ENCODE measurements around the gene COX8A. TPM values are rescaled to one million over a fixed set of nuclear protein-coding genes. Genes with fewer than 3 reads are reported as not detected.
"Not testable (repeated sequence)": the region's sequence is repeated elsewhere in the genome, so short reads cannot be mapped to it uniquely, and the experiment has no call there.

COX8A gene
- total RNA-seq, 1 experiment from 2014 or later: 875 TPM

DNA sequence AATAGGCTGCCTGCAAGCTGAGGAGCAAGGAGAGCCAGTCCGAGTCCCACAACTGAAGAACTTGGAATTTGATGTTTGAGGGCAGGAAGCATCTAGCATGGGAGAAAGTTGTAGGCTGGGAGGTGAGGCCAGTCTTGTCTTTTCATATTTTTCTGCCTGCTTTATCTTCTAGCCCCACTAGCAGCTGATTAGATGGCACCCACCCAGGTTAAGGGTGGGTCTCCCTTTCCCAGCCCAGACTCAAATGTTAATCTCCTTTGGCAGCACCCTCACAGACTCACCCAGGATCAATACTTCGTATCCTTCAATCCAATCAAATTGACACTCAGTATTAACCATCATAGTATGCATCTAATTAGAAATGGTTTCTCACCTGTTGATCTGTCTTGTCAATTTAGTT lies 5.0 kb upstream of the COX8A start:
- no peak for DNase-seq (ENCODE audit: low read depth)

DNA sequence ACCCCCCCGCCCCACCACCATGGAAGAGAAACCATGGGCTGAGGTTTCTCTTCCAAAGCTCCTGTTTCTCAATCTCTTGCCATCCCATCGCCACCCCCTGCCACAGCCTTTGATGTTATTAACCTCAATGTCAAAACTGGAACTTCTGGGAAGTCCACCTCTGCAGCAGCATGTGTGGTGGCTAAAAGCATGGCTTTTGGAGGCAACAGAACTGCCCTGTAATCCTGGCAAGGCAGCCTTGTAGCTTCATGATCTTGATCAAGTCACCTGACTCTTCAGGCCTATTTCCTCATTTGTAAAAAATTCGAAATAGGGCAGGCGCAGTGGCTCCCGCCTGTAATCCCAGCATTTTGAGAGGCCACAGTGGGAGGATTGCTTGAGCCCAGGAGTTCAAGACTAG lies 3.5 kb upstream of the COX8A start:
- no peak for DNase-seq (ENCODE audit: low read depth)

DNA sequence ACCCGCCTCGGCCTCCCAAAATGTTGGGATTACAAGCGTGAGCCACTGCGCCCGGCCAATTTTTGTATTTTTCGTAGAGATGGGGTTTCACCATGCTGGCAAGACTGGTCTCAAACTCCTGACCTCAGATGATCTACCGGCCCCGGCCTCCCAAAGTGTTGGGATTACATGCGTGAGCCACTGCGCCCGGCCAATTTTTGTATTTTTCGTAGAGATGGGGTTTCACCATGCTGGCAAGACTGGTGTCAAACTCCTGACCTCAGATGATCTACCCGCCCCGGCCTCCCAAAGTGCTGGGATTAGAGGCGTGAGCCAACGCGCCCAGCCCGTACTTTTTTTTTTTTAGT lies 535 bp upstream of the COX8A start:
- DNase-seq (ENCODE audit: low read depth): not testable (repeated sequence)

DNA sequence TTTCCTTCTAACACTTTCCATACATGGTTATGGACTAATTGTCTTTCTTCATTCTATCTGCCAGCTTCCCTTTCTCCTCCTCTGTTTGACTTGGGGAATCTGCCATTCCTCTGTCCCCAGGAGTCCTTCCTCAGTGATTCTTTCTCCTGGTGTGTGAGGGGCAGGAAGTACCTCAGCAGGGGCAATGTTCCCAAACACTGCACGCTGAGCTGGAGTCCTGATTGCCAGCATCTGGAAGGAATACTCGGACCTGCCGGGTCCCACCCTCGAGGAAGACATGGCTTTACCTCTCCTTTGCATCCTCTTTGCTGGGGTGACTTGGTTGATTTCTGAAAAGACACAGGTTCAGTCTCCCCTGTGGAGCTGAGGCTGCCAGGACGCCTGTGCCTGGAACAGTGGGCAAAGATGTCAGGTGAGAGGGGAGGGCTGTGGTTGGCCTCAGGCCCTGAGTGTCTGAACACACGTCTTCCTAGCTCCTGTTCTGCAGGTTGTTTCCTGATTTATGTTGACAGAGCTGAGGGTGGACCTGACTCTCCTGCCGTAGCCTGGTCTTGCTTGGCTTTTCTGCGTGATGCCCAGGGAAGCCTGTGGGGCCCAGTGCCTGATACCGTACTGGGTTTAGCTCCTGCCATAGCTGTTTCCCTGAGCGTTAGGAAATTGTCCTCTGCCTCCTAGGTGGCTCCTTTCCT lies 4.3 kb downstream of the COX8A start:
- DNase-seq (ENCODE audit: low read depth): no peak

DNA sequence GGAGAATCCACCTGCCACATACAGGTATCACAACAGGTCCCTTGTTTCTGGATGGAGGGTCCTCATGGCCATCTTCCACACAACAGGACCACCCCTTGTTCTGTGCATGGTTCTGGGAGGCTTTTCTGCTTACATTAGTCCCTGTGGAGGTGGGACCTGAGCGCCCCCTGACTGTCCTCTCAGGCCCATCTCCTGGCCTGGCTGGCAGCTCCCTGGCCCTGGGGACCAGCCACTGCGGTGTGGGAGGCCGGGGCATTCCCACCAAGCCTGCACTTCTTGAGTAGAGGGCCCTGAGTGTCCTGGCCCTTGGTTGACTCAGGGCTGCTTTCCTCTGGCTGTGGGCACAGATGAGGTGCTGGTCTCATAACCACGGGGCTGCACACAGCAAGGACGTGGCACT lies 5.0 kb downstream of the COX8A start:
- DNase-seq (ENCODE audit: low read depth): no peak

DNA sequence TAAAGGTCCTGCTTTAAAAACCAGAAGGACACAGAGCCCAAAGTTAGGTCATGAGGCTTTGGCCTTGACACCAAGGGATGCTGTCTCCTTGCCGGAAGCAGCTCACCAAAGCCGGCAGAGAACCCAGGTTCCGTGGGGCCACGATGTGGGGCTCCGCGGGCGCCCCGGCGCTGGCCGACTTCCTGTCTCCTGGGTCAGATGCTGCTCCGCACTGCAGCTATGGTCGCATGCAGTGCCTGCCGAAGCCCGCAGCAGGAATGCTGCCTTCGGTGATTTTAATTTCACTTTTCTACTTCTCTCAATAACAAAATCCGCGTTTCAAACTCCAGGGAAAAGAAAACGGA lies 11.4 kb downstream of the COX8A start:
- DNase-seq (ENCODE audit: low read depth): no peak

DNA sequence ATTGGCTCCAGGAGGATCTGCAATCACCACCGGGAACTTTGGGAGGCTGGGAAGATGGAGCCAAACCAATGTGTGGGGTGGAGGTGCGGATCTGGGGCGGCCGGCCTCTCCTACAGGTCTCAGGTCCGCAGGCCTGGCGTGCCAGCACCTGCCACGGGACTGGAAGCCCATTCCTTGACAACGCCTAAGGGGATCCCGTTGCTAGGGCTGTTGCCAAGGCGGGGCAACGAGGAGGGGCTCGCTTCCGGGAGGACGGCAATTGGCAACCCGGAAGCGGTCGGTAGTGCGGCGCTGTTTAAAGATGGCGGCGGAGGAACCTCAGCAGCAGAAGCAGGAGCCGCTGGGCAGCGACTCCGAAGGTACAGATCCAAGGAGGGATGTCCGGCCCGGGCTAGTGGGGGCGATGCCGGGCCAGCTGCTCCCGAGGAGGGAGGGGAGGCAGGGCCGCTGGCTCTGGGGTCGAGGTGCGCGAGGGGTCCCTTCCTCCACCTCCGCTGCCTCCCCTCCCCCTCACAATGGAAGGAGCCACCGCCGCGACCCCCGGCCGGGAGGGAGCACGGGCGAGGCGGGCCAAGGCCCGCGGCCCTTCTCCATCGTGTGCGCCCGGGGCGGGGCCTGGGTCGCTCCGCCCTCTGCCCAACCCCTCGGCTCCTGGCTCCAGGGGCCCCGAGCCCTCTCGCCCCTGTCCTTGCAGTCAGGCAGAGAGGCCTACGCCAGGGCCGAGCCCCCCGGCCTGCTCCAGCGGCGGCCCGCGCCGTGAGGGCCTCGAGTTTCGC lies 11.9 kb downstream of the COX8A start, which contains the start of gene OTUB1:
TSS of gene OTUB1 (plus strand) at position 283 of the 776 bp plus-strand sequence. CDS start at position 302, 19 bp downstream.
- peak; percentile 96 for DNase-seq (ENCODE audit: low read depth)

DNA sequence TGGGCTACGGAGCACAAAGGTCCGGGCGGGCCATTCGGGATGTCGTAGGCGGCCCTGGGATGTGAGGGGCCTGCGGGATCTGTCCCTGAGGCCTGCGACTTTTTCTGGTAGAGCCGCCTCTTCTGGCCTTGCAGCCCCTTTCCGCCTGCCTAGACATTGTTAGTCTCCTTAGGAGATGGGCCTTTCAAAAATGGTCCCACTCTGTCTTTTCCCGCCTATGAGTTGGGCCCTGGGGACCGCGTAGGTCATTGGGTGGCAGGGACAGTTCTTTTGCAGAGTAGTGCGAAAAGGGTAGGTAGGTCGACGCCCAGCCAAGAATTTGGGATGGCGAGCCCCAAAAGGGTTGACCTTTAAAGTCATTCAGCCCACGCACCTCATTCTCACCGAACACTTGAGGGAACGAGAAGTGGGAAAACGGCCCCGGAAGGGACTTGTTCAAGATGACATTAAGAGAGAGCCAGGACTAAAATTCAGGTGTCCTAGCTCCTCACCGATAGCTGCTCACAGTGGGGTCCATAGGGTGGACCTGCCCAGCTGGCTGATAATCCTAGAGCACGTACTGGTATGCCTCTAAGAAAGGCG lies 12.6 kb downstream of the COX8A start:
- DNase-seq (ENCODE audit: low read depth): no peak

DNA sequence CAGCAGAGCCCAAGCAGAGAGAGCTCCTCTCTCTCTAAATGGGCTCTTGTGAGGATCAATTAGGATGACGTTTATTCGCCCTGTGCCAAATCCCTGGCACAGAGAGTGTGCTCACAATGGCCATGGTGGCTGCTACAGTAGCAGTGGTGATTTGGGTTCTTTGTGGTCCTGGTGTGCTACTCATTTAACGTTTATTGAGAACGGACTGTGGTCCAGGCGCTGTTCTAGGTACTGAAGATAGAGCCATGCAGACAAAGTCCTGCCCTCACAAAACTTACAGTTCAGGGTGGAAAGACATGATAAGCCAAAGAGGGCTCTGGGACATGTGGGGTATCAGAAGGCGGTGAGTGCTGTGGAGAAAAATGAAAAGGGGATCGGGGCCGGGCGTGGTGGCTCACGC lies 17.1 kb downstream of the COX8A start:
- DNase-seq (ENCODE audit: low read depth): no peak

DNA sequence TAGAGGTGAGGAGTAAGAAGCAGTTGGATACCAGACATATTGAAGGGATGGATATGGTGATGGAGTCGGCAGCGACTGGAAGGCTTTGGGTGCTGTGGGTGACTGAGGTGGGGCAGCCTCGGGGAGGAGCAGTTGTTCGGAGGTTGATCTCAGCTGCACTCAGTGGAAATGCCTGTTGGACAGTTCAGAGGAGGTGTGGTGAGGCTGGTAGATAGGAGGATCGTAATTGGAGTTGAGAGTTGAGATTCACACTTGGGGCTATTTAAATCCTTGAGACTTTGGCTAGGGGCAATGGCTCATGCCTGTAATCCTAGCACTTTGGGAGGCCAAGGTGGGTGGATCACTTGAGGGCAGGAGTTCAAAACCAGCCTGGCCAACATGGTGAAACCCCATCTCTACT lies 18.7 kb downstream of the COX8A start:
- DNase-seq (ENCODE audit: low read depth): no peak

DNA sequence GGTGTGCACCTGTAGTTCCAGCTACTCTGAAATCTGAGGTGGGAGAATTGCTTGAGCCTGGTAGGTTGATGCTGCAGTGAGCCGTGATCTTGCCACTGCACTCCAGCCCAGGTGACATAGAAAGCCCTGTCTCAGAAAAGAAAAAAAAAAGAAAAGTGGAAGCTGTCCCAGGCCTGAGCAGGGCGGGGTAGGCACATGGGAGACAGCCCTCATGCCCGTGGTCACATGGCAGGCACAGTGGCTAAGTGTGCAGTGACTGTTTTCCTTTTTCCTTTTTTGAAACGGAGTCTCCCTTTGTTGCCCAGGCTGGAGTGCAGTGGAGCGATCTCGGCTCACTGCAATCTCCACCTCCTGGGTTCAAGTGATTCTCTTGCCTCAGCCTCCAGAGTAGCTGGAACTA lies 19.6 kb downstream of the COX8A start:
- DNase-seq (ENCODE audit: low read depth): no peak

DNA sequence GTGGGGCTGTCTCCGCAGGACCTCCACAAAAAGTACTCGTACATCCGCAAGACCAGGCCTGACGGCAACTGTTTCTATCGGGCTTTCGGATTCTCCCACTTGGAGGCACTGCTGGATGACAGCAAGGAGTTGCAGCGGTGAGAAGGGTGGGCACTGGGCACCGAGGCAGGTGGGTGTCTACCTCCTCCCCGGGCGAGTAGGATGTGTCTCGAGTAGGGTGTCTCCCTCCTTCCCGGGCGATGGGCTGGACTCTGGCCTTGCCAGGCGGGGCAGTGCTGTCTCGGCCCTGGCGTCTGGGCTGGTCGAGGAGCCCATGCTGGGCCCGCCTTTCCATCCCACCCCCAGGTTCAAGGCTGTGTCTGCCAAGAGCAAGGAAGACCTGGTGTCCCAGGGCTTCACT lies 22.1 kb downstream of the COX8A start:
- no peak for DNase-seq (ENCODE audit: low read depth)

DNA sequence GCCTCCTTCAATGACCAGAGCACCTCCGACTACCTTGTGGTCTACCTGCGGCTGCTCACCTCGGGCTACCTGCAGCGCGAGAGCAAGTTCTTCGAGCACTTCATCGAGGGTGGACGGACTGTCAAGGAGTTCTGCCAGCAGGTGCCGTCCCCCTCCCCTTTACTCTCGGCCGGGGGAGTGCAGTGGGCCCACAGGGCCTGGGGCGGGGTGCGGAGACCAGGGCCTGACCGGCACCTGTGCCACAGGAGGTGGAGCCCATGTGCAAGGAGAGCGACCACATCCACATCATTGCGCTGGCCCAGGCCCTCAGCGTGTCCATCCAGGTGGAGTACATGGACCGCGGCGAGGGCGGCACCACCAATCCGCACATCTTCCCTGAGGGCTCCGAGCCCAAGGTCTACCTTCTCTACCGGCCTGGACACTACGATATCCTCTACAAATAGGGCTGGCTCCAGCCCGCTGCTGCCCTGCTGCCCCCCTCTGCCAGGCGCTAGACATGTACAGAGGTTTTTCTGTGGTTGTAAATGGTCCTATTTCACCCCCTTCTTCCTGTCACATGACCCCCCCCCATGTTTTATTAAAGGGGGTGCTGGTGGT lies 22.8 kb downstream of the COX8A start:
- no peak for DNase-seq (ENCODE audit: low read depth)

DNA sequence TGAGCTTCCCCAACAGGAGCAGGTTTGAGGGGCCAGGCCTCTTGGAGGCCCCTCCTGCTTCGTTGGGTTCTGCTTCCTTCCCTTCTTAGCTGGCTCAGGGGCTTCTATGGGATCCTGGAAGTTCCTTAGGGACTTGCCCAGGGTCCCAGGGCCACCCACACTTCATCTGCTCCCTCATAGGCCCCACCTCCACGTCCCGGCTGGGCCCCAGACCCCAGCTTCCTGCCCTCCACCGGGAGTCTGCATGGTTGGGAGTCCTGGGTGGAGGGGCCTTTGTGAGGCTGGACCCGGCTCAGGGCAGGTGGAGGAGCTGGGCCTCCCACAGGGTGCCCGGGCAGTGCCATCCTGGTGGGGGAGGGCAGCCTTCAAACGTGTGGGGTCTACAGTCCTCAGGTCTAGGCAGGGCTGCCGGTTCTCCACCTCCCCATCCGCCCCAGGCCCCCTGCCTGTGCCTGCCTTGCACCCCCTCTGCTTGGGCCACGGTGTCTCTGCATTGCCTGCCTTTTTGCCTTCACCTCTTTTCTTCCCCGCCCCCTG lies 23.4 kb downstream of the COX8A start:
- no peak for DNase-seq (ENCODE audit: low read depth)

DNA sequence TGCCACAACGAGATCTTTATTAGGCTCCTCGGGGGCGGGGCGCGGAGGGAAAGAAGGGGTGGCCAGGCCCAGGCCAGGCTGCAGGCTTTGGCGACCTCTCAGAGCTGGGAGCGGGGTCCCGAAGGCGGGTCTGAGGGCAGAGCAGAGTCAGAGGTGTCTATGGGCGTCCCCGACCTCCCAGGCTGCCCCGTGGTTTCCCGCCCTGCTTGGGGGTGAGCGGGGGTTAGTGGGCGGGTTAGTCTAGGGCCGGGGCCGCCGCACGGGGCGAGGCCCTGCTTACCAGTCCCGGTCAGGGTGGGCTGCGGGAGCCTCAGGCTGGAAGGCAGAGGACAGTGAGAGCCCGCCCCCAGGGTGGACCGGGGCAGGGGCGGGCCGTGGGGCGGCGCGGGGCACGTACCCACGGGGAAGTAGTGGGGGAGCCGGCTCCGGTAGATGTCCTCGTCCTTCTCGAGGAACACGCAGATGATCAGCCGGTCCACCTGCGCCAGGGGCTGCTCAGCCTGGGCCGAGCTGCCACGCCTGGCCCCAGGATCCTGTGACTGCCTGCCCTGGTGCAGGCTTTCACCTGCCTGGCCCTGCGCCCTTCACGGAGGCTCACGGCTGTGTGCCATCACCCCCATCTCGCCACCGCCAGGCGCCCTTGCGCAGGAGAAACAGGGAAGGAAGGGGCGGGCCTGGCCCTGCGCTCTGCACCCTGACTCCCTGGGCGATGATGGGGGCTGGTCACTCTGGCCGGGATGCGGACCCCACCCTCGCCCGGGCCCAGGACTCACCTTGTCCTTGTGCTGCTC lies 24.3 kb downstream of the COX8A start:
- DNase-seq (ENCODE audit: low read depth): no peak

DNA sequence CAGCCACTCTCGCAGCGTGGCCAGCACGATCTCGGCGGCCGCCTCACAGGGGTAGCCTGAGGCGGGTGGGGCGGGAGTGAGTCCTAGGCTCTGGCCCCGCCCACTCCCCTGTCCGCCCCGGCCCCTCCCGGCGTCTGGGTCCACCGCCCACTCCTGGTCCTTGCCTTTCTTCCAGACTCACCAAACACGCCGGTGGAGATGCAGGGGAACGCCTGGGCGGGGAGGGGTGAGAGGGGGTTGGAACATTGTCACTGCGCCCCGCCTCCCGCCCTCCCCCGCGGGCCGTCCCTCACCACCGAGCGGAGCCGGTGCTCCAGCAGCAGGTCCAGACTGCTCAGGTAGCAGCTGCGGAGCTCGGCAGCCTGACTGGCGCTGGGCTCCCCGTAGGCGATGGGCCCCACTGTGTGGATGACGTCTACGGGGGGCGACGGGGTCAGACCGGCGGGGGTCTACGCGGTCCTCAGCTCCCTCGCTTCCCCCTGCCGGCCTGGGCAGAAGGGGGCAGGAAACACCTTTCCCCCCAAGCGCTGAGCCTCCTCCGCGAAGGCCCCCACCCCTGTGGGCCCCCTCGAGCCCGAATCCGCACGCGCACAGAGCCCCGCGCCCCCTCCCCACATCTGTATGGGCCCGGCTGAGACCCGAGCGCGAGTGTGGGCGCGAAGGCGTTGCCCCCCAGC lies 25.1 kb downstream of the COX8A start:
- DNase-seq (ENCODE audit: low read depth): no peak

DNA sequence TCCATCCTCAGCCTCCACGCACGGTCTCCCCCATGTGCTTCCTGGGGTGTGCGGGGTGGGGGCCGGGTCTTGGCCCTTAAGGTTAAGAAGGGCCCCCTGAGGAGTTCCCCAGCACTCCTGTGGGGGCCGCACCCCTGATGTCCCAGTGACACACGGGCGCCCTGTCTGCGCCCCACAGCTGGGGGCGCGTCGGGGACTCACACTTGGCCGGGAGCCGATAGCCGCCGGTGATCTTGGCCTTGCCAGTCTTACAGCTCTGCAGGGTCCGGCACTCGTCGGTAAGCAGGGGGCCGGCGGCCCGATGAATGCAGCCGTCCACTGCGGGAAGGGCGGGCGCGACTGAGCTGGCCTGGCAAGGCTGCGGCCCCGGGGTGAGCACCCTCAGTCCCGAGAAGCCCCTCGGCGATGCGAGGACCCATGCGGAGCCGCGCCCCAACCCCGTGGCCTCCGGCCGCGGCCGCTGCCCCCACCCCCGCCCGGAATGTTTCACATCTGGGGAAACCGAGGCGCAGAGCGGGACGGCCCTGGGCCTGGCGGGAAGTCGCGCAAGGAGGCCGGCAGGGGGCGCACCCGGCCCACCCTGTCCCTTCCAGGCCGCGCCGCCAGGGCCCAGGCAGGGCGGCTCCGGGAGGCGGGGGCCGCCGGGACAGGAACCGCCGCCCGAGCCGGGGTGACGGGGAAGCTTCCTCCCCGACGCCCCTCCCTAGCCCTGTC lies 25.8 kb downstream of the COX8A start:
- no peak for DNase-seq (ENCODE audit: low read depth)

DNA sequence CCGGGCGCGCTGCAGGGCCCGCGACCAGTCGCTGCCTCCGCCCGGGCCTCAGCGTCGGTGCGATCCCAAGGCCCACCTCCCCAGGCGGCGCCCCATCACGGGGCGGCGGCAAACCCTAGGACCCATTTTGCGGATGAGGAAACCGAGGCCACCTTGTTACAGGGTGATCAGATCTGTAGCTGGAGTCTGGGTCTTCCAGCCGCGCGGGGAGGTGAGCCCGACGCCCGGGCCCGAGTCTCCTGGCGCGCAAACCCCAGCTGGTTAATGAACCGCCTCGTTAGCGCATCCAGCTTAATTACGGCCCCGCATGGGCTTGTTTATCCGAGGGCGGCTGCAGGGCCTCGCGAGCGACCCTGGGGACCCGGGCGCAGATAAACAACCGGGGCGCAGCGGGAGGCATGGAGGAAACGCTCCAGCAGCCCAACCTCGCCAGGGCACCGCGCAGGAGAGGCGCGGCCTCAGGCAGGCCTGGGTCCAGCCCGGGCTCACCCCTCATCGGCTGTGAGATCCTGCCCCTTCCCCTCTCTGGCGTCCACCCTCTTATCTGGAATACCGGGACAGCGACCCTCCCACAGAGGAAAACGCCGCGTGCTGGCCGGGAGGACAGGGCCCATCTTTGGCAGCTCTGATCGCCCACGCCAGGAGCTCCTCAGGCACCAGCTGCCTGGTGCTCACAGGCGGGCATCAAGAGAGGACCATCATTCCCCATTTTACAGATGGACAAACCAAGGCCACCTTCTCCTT lies 26.5 kb downstream of the COX8A start:
- DNase-seq (ENCODE audit: low read depth): no peak

DNA sequence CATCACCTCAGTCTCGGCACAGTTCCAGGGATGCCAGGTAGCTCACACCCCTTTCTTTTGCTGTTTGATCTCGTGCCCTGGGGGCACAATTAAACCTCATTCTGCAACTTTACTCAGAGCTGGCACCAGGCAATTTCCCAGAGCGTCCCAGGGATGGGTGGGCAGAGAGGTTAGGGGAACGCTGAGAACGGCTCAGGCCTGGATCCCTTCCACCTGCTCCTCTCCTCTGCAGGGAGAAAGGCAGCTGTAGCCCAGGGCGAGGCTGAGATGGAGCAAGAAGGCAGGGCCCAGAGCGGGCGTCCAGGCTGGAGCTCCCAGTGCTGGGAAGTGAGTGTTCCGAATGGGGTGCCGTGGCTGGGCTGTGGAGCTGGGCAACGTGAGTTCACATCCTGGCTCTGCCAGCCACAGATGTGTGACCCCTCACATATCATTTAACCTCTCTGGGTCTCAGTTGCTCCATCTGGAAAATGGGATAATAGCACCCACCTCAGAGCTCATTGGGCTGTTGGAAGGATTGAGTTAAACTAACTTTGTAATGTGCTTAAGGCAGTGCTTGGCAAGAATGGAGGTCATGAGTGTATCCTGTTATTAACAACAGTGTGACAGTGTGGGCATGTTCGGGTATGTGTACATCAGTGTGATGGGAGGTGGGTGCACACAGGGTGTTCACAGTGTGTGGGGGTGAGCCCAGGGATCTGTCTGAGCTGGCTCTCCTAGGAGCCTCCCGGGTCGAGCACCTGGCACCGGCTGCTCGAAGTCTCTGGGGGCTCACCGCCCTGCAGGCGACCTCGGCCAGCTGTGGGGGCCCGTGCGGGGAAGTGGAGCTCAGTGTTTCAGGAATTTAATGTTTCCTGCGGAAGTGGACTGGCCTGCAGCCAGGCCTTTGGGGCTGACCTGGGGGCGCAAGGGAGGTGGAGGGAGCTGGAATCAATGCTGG lies 27.3 kb downstream of the COX8A start:
- DNase-seq (ENCODE audit: low read depth): peak; percentile 46

Data from M059J (cell line).